HCEC 1CT (cell line): ENCODE data around the gene TOP1.

Experiments
- DNase-seq: peaks from one replicate; pipeline ENCODE4 v3.0.0-alpha.2; 2017

TOP1 gene

GRCh38 chr20:41148942-41149341 is 120.3 kb downstream of the TOP1 start:
- DNase-seq: no peak

- no peak for DNase-seq
Measured at GRCh38 chr20:41150664-41151063, 122.0 kb downstream of the TOP1 start.

- DNase-seq: no peak
Measured at GRCh38 chr20:41151134-41151869, 122.7 kb downstream of the TOP1 start.

DNA sequence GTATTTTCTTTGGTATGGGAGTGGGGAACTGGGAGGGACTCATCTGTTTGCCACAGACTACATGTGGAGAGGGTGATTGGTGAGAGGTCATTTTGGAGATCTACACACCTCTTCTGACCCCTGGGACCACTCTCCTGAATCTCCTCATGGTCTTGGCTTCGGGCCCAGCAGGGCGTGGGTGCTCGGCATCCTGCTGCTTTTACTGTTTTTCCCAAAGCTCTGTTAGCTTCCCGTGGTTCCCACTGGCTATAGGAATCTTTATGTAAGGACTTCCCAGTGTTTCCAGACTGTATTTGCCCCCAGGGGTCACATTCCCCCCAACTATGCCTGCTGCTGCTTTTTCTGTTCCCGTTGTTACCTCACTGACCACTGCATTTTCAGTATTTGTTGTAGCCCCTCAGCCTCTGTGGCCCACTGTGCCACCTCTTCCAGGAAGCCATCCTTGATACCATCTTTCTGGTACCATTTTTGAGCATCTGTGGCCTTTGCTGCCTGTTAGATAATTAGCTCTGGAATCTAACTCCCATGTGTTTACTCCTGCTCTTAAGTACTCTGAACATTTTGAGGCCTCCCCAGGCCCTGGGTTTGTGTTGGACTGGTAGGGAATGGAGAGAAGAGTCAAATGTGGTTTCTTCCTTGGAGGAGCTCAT is 123.6 kb downstream of the TOP1 start:
- DNase-seq: no peak

- DNase-seq: no peak
Measured at GRCh38 chr20:41154436-41155176, 126.0 kb downstream of the TOP1 start.

- no peak for DNase-seq
Measured at GRCh38 chr20:41155261-41155660, 126.6 kb downstream of the TOP1 start.

- no peak for DNase-seq
Measured at GRCh38 chr20:41158082-41158625, 129.5 kb downstream of the TOP1 start.

GRCh38 chr20:41159547-41159946 is 130.9 kb downstream of the TOP1 start:
- DNase-seq: no peak

DNA sequence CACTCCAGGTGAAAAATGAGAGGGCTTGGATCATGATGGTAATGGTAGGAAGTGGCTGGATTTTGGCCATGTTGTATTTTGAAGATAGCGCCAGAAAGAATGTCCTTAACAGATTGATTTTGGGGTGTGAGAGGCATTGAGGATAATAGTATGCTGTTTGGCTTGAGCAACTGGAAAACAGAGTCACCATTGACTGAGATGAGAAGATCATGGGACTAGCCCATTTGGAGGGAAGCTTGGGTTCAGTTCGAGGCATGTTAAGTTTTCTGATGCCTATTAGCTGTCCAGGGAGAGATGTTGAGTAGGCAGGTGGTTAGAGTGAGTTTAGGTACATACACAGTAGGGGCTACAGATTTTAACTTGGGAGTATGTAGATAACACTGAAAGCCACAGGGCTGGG is 132.1 kb downstream of the TOP1 start:
- DNase-seq: no peak

- DNase-seq: no peak
Measured at GRCh38 chr20:41161886-41162285, 133.3 kb downstream of the TOP1 start.

GRCh38 chr20:41162396-41162795 is 133.8 kb downstream of the TOP1 start:
- no peak for DNase-seq

- no peak for DNase-seq
Measured at GRCh38 chr20:41163821-41164220, 135.2 kb downstream of the TOP1 start.

- DNase-seq: no peak
Measured at GRCh38 chr20:41165001-41165882, 136.6 kb downstream of the TOP1 start.

- no peak for DNase-seq
Measured at GRCh38 chr20:41166201-41167117, 137.8 kb downstream of the TOP1 start.

- DNase-seq: no peak
Measured at GRCh38 chr20:41167118-41167470, 138.5 kb downstream of the TOP1 start.

- no peak for DNase-seq
Measured at GRCh38 chr20:41167481-41168253, 139.0 kb downstream of the TOP1 start.

GRCh38 chr20:41168281-41169161 is 139.9 kb downstream of the TOP1 start:
- no peak for DNase-seq

GRCh38 chr20:41169162-41169690 is 140.6 kb downstream of the TOP1 start:
- no peak for DNase-seq

GRCh38 chr20:41169791-41170351 is 141.2 kb downstream of the TOP1 start:
- DNase-seq: peak; percentile 63
